Right atrium auricular region (tissue), 2 donors: ENCODE measurements around the gene GPC1. TPM values are rescaled to one million over a fixed set of nuclear protein-coding genes. Genes with fewer than 3 reads are reported as not detected.

ENCODE experiments used
- DNase-seq: peaks from one replicate; pipeline ENCODE4 v3.0.0-alpha.2; 2019; ENCODE audit warnings: low spot score
- H3K27ac ChIP-seq, 2 donors: fragments of 200-600 bp; sonication (generic); 1 replicate in 1 of 2; 2 replicates in 1 of 2; pipeline ENCODE4 v1.5.1; 2016 to 2019
- H3K27me3 ChIP-seq, 2 donors: fragments of 200-600 bp; sonication (generic); one replicate each; pipeline versions ENCODE4 v1.5.1 to v1.6.0; 2017 to 2019
- H3K36me3 ChIP-seq: fragments of 200-600 bp; sonication (generic); one replicate; pipeline ENCODE4 v1.5.1; 2016
- H3K4me1 ChIP-seq, 2 donors: fragments of 200-600 bp; sonication (generic); one replicate each; pipeline versions ENCODE4 v1.5.1 to v1.6.0; 2017 to 2019
- H3K4me3 ChIP-seq, 2 donors: fragments of 200-600 bp; sonication (generic); 1 replicate in 1 of 2; 2 replicates in 1 of 2; pipeline ENCODE4 v1.5.1; 2017 to 2019; ENCODE audit warnings: mild to moderate bottlenecking in 1 of 2, moderate library complexity in 1 of 2
- H3K9me3 ChIP-seq, 2 donors: fragments of 200-600 bp; sonication (generic); one replicate each; pipeline ENCODE4 v1.5.1; 2019
- total RNA-seq, 2 donors: library from RNA; depleted of rRNA; stranded (reverse); fragments of >200 nt; gene quantifications; one replicate each; pipeline ENCODE4 v1.1.0, GENCODE V29; 2016
- TF ChIP-seq, protein P1 (sequence below), 2 donors: fragments of 200-600 bp; sonication (generic); IDR thresholded peaks; one replicate each; pipeline ENCODE4 v1.5.1; 2019; ENCODE audit warnings: antibody characterized with exemption in 2 of 2

Gene GPC1
- total RNA-seq, 2 donors from 2014 or later: 77.4 to 103 TPM

DNA sequence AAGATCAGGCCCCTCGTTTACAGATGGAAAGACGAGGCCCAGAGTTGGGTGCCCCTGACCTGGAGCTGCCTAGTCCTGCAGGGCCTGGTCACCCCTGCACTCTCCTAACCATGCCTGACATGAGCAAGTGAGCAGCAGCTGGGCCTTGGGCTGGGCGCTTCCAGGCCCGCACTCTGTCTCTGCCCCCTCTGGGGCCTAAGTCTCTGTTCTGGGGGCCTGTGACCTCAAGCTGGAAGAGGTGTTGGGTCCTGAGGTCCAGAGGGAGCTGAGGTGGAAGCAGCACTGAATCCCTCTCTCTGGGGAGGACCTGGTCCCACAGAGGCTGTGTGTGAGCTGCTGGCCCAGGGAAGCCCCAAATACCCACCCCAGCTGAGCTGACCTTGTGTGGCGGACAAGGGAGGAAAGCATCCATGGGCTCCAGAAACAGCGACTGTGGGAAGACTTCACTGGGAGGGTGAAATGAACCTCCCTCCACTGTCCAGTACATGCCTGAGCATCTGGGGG, 46.1 kb upstream of the GPC1 start:
- TF ChIP-seq, protein P1, sequence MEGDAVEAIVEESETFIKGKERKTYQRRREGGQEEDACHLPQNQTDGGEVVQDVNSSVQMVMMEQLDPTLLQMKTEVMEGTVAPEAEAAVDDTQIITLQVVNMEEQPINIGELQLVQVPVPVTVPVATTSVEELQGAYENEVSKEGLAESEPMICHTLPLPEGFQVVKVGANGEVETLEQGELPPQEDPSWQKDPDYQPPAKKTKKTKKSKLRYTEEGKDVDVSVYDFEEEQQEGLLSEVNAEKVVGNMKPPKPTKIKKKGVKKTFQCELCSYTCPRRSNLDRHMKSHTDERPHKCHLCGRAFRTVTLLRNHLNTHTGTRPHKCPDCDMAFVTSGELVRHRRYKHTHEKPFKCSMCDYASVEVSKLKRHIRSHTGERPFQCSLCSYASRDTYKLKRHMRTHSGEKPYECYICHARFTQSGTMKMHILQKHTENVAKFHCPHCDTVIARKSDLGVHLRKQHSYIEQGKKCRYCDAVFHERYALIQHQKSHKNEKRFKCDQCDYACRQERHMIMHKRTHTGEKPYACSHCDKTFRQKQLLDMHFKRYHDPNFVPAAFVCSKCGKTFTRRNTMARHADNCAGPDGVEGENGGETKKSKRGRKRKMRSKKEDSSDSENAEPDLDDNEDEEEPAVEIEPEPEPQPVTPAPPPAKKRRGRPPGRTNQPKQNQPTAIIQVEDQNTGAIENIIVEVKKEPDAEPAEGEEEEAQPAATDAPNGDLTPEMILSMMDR (IDR thresholded peaks at IDR 0.05): no peak
- Histone ChIP-seq H3K4me1 (peaks cover 0 to 13% of the 10 kb centered on the region in 2 donors), H3K9me3 (no peaks in the 10 kb centered on the region), H3K36me3 (no peaks in the 10 kb centered on the region), H3K27ac (no peak overlapping the region), H3K4me3 (no peak overlapping the region), H3K27me3 (no peaks in the 10 kb centered on the region)
- no peak for DNase-seq

DNA sequence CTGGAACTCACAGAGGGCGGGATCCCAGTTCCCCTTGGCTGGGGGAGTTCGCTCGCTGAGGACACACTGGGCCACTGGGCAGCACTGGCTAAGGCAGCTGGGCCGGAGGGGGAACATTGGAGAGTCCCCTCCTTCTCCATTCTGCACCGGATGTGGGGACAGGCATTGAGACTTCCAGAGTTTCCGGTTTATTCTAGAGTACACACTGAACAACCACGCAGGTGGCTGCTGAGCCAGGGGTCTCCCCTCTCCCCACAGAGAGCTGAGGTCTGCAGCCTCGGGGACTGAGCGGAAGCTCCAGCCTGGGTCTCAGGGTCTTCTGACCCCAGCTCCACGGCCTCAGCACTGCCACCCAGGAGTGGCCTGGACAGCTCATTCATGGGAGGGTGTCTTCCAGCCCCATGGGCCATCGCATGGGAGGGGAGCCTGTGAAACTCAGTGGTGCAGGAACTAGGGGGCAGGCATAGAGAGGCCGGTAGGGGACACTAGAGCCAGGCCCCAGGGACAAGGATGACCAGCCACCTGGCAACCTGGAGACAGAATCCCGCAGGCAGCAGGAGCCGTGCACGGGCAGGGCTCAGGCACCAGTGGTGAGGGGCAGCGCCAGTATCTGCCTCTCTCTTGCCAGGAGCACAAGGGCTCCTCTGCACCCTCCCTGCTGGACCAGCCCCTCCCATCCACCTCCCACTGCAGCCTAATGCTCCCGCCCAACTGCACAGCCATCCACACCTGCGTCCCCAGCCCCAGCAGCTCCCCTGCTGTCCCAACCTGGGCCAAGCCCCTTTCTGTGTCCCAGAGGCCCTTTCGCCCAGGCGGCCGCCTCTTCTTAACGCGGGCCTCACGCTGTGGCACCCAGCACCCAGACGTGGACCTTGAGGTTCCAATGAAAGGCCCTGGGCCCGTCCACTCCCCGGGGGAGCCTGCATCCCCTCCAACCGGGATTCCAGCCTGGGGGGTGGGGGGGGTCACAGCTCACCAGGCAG, 45.1 kb upstream of the GPC1 start:
- no peak for DNase-seq
- no peak overlapping the region for H3K27ac ChIP-seq
- TF ChIP-seq, protein P1 (IDR thresholded peaks at IDR 0.05): no peak

DNA sequence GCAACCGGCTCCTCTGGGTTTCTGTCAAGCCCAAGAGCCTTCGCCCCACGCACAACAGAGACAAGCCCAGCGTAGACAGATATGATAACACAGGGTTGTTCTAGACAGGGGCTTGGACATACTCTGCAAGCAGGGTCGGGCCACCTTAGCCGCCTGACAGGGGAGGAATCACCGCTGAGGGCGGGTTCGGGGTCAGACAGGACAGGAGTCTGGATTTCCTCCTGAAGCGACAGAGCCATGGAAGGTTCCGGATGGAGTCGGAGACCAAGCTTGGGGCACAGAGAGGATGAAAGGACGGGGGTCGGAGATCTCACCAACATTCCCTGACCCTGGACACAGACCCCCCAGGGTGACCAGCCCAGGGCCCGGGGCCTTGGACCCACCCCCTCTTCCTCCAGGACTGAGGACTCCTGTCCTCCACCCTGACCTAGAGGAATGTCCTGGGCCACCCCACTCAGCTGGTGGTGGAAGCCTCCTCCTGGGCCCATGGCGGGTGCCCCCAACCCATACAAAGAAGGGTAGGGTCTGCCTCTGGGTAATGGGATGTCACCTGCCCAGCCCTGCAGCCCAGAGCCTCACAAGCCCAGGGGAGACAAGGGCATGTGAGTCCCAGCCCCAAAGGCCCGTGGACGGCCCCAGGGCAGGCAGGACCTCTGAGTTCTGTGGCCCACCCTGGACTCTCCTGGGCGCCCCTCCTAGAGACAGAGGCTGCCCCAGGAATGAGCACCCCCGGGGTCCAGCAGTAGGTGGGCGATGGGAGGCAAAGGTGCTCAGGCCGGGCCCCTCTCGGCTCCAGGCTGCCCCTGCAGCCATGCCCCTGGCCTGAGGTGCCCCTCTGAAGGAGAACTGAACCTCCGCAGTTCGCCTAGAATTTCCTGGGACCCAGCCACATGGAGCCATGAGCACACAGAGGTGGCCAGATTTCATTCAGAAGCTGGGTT, 44.1 kb upstream of the GPC1 start:
- no peak for DNase-seq
- Histone ChIP-seq H3K9me3 (no peaks in the 10 kb centered on the region), H3K27ac (no peak overlapping the region), H3K4me1 (peaks cover 0 to 13% of the 10 kb centered on the region in 2 donors), H3K4me3 (no peak overlapping the region), H3K36me3 (no peaks in the 10 kb centered on the region), H3K27me3 (no peaks in the 10 kb centered on the region)
- TF ChIP-seq, protein P1 (IDR thresholded peaks at IDR 0.05): no peak

More for the DNA sequence above, 45.1 kb upstream of the GPC1 start:
- no peaks in the 10 kb centered on the region for H3K9me3 ChIP-seq
- H3K4me3 ChIP-seq: no peak overlapping the region
- H3K36me3 ChIP-seq: no peaks in the 10 kb centered on the region
- no peaks in the 10 kb centered on the region for H3K27me3 ChIP-seq
- H3K4me1 ChIP-seq: peaks cover 0 to 13% of the 10 kb centered on the region in 2 donors

DNA sequence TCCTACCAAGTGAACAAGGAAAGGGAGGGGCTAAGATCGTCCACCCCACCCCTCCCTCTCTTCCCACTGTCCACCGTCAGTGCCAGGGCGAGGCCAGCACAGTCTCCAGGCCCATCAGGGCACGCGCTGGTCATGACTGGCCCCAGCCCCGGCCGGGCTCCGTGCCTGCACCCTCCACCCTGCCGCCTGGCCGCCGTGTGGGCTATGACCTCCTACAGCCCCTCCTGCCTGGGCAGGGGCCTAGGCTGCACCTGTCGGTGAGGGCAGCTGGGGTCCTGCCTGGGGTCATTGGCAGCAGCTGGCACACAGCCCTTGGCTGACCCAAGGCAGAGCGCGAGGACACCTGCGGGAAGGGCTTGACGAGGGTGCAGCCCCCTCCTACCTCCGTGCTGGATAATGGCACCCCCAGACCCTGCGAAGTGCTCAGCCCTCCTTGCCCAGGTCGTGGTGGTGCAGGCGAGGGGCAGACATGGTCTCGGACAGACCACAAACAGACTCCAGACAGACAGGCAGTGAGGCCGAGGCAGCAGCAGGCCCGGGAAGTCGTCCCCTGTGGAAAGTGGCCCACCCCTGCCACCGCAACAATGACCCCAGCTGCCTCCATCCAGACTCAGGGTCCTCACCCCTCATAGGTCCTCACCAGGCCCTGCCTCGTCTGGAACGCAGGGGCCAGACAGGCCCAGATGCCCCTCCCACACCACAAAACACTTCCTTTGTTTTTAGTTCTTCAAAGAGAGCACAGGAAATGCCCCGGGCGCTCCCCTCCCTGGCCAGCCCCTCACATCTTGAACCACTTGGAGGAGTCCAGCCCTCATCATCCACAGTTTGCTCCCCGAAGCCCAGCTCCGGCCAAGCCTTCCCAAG, 43.1 kb upstream of the GPC1 start:
- Histone ChIP-seq H3K27me3 (no peaks in the 10 kb centered on the region), H3K9me3 (no peaks in the 10 kb centered on the region), H3K4me3 (no peak overlapping the region), H3K27ac (no peak overlapping the region), H3K4me1 (peaks cover 0 to 8% of the 10 kb centered on the region in 2 donors), H3K36me3 (no peaks in the 10 kb centered on the region)
- no peak for DNase-seq
- TF ChIP-seq, protein P1 (IDR thresholded peaks at IDR 0.05): no peak
